Keratinocyte (primary cell): ENCODE measurements around the gene IDH3B. TPM values are rescaled to one million over a fixed set of nuclear protein-coding genes. Genes with fewer than 3 reads are reported as not detected.
A peak's percentile ranks its signal among the peaks of the same experiment; 100 is the strongest.

Experiments used
- DNase-seq: peaks from one replicate; pipeline ENCODE4 v3.0.0-alpha.2; 2011; ENCODE audit warnings: low read depth, missing footprints, low spot score
- FAIRE-seq: peaks from 2 replicates; lab custom pipeline; 2011; peaks lifted over from hg19 to GRCh38; lab: Jason Lieb, UNC
- H2AFZ ChIP-seq: 2 replicates; pipeline ENCODE4 v1.6.0; 2012; ENCODE audit warnings: low read length, control low read depth, inconsistent platforms; ENCODE audit not compliant: control insufficient read depth
- H3K27ac ChIP-seq: 2 replicates; pipeline ENCODE4 v1.5.1; 2011; ENCODE audit warnings: low read length; ENCODE audit not compliant: control insufficient read depth, insufficient read depth
- H3K27me3 ChIP-seq: 3 replicates; pipeline ENCODE4 v1.6.0; 2011; ENCODE audit warnings: low read length; ENCODE audit not compliant: control insufficient read depth, insufficient read depth; ENCODE audit errors: extremely low read depth
- H3K36me3 ChIP-seq, 2 experiments: 2 replicates in 1 of 2; 3 replicates in 1 of 2; pipeline ENCODE4 v1.5.1; 2011; ENCODE audit warnings: low read length in 2 of 2, mild to moderate bottlenecking in 1 of 2; ENCODE audit not compliant: control insufficient read depth in 2 of 2, insufficient read depth in 2 of 2; ENCODE audit errors: extremely low read depth in 1 of 2
- H3K4me1 ChIP-seq: 3 replicates; pipeline ENCODE4 v1.5.1; 2011; ENCODE audit warnings: low read length; ENCODE audit not compliant: control insufficient read depth, insufficient read depth; ENCODE audit errors: extremely low read depth
- H3K4me2 ChIP-seq: 3 replicates; pipeline ENCODE4 v1.6.0; 2011; ENCODE audit warnings: low read depth, low read length; ENCODE audit not compliant: control insufficient read depth, insufficient read depth; ENCODE audit errors: extremely low read depth
- H3K4me3 ChIP-seq, 3 experiments: fragments of 200-600 bp in 1 of 3; sonication (generic) in 1 of 3; 2 replicates in 2 of 3; 3 replicates in 1 of 3; pipeline ENCODE4 v1.5.1; 2011 to 2016; ENCODE audit warnings: low read length in 3 of 3, mild to moderate bottlenecking in 3 of 3, control low read depth in 2 of 3, inconsistent platforms in 1 of 3, low read depth in 1 of 3, mixed read lengths in 1 of 3, mixed run types in 1 of 3, moderate library complexity in 1 of 3; ENCODE audit not compliant: control insufficient read depth in 2 of 3, insufficient read depth in 2 of 3; ENCODE audit errors: extremely low read depth in 1 of 3
- H3K79me2 ChIP-seq: 2 replicates; pipeline ENCODE4 v1.6.0; 2012; ENCODE audit warnings: low read length; ENCODE audit not compliant: control insufficient read depth, insufficient read depth
- H3K9ac ChIP-seq: 3 replicates; pipeline ENCODE4 v1.6.0; 2011; ENCODE audit warnings: low read length; ENCODE audit not compliant: control insufficient read depth, insufficient read depth; ENCODE audit errors: extremely low read depth
- H3K9me1 ChIP-seq: 3 replicates; pipeline ENCODE4 v1.6.0; 2011; ENCODE audit warnings: low read length; ENCODE audit not compliant: control insufficient read depth, insufficient read depth; ENCODE audit errors: extremely low read depth
- H3K9me3 ChIP-seq: 2 replicates; pipeline ENCODE4 v1.5.1; 2012; ENCODE audit warnings: low read depth, low read length; ENCODE audit not compliant: control insufficient read depth
- H4K20me1 ChIP-seq: 3 replicates; pipeline ENCODE4 v1.6.0; 2011; ENCODE audit warnings: low read length; ENCODE audit not compliant: control insufficient read depth, insufficient read depth; ENCODE audit errors: extremely low read depth
- CTCF ChIP-seq, 3 experiments: IDR thresholded peaks in 1 of 3; conservative IDR thresholded peaks in 1 of 3; optimal IDR thresholded peaks in 1 of 3; 2 replicates in 2 of 3; 3 replicates in 1 of 3; pipeline versions ENCODE3 to v1.5.1; 2011; ENCODE audit warnings: low read length in 3 of 3, mild to moderate bottlenecking in 3 of 3, moderate library complexity in 2 of 3, control low read depth in 1 of 3, inconsistent platforms in 1 of 3; ENCODE audit not compliant: insufficient read depth in 2 of 3; ENCODE audit errors: extremely low read depth in 1 of 3
- EZH2 ChIP-seq: IDR thresholded peaks from one replicate; pipeline ENCODE4 v1.6.1; 2012; ENCODE audit warnings: inconsistent platforms, mild to moderate bottlenecking, low read length, moderate library complexity
- dilution Hi-C: fragments of 300-500 bp; cut with MboI; formaldehyde crosslinking; loops from one replicate; pipeline ENCODE4 v1.7.0; 2020; ENCODE audit warnings: low sequenced_read_pairs; ENCODE audit not compliant: extremely low pct_ligation_motif_present
- polyA plus RNA-seq, 5 experiments: library from polyadenylated mRNA; depleted of rRNA in 3 of 5; stranded (reverse) in 3 of 5; stranded (forward) in 1 of 5; unstranded in 1 of 5; fragments of >200 nt; gene quantifications; 1 replicate in 1 of 5; 2 replicates in 3 of 5; 3 replicates in 1 of 5; pipeline versions ENCODE4 v1.2.1 to v1.2.3, GENCODE V29; 2011 to 2012; ENCODE audit warnings: missing spikeins in 2 of 5, low read depth in 1 of 5, low replicate concordance in 1 of 5

IDH3B gene
- polyA plus RNA-seq, 1 donor (not counting 4 experiments of a cell fraction or from before 2014, with no cell fraction given), result 131 TPM

DNA sequence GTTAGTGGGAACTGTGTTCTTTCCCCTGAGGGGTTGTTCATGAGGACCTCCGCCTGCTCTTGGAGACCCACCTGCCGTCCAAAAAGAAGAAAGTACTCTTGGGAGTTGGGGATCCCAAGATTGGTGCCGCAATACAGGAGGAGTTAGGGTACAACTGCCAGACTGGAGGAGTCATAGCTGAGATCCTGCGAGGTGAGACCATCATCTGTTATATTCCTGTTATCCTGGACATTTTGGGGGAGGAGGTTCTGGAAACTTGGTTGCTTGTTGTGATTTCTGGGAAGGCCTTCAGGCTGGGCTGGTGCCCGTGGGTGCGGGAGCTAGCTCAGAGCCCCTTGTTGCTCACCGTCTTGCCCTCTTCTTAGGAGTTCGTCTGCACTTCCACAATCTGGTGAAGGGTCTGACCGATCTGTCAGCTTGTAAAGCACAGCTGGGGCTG, 9.6 kb downstream of the IDH3B start:
- H3K79me2 ChIP-seq, result peaks cover 67% of the 10 kb centered on the region
- H4K20me1 ChIP-seq, result peaks cover 39% of the 10 kb centered on the region
- peaks cover 21% of the 10 kb centered on the region for H3K4me1 ChIP-seq
- DNase-seq, result no peak
- peaks cover 38 to 51% of the 10 kb centered on the region in 2 experiments for H3K36me3 ChIP-seq
- H2AFZ ChIP-seq, result no peak overlapping the region
- H3K9ac ChIP-seq, result peak overlapping the region; percentile 91
- H3K27ac ChIP-seq, result no peak overlapping the region
- peak overlapping the region; percentile 93 for H3K4me2 ChIP-seq
- H3K9me1 ChIP-seq, result no peaks in the 10 kb centered on the region
- dilution Hi-C loops, result no loop called here
- H3K9me3 ChIP-seq, result no peaks in the 10 kb centered on the region
- H3K27me3 ChIP-seq, result no peaks in the 10 kb centered on the region
- FAIRE-seq, result no peak
- H3K4me3 ChIP-seq, result peak overlapping the region; percentile 69 to 94 (median 89)
- TF ChIP-seq CTCF (optimal IDR thresholded peaks at IDR 0.05 in 1 of 3, IDR thresholded peaks at IDR 0.05 in 1 of 3, conservative IDR thresholded peaks at IDR 0.05 in 1 of 3; ENCODE audit: extremely low read depth in 1 of 3, insufficient read depth in 2 of 3, low read length in 3 of 3) (no peak), EZH2 (no peak)

GRCh38 chr20:2653556-2654383, 10.2 kb downstream of the IDH3B start:
- no peak for FAIRE-seq
- H3K36me3 ChIP-seq, result peaks cover 35 to 49% of the 10 kb centered on the region in 2 experiments
- no peaks in the 10 kb centered on the region for H3K27me3 ChIP-seq
- no peaks in the 10 kb centered on the region for H3K9me3 ChIP-seq
- peak overlapping the region; percentile 70 for H3K27ac ChIP-seq
- H4K20me1 ChIP-seq, result peaks cover 39% of the 10 kb centered on the region
- H3K4me2 ChIP-seq, result peak overlapping the region; percentile 93
- peak overlapping the region; percentile 69 to 94 (median 89) for H3K4me3 ChIP-seq
- peaks cover 21% of the 10 kb centered on the region for H3K4me1 ChIP-seq
- H3K79me2 ChIP-seq, result peaks cover 67% of the 10 kb centered on the region
- dilution Hi-C loops, result no loop called here
- no peaks in the 10 kb centered on the region for H3K9me1 ChIP-seq
- TF ChIP-seq CTCF (optimal IDR thresholded peaks at IDR 0.05 in 1 of 3, IDR thresholded peaks at IDR 0.05 in 1 of 3, conservative IDR thresholded peaks at IDR 0.05 in 1 of 3; ENCODE audit: extremely low read depth in 1 of 3, insufficient read depth in 2 of 3, low read length in 3 of 3) (no peak), EZH2 (no peak)
- H3K9ac ChIP-seq, result peak overlapping the region; percentile 91
- H2AFZ ChIP-seq, result no peak overlapping the region
- no peak for DNase-seq
